Nephron progenitor cell (in vitro differentiated cells): ENCODE measurements around the gene CERS6.

Experiments used
- DNase-seq: peaks from one replicate; pipeline ENCODE4 v3.0.0; 2021
- H3K27ac Mint-ChIP-seq: 2 replicates; pipeline ENCODE4 v1.8.0; 2021; ENCODE audit warnings: mild to moderate bottlenecking, moderate library complexity, mixed read lengths
- H3K27me3 Mint-ChIP-seq: 2 replicates; pipeline ENCODE4 v1.8.0; 2021; ENCODE audit warnings: mild to moderate bottlenecking, low read depth, mixed read lengths; ENCODE audit not compliant: poor library complexity
- H3K36me3 Mint-ChIP-seq: 2 replicates; pipeline ENCODE4 v1.8.0; 2021; ENCODE audit warnings: low read depth, mixed read lengths
- H3K4me1 Mint-ChIP-seq: 2 replicates; pipeline ENCODE4 v1.8.0; 2021; ENCODE audit warnings: mixed read lengths
- H3K4me3 Mint-ChIP-seq: 2 replicates; pipeline ENCODE4 v1.8.0; 2021; ENCODE audit warnings: mild to moderate bottlenecking, moderate library complexity, mixed read lengths
- H3K9me3 Mint-ChIP-seq: 2 replicates; pipeline ENCODE4 v1.8.0; 2021; ENCODE audit warnings: mild to moderate bottlenecking, moderate library complexity, mixed read lengths
- CTCF ChIP-seq: fragments of 200-600 bp; sonication (generic); IDR thresholded peaks from 2 replicates; pipeline ENCODE4 v1.5.0; 2021; ENCODE audit warnings: antibody characterized with exemption

The CERS6 gene

DNA sequence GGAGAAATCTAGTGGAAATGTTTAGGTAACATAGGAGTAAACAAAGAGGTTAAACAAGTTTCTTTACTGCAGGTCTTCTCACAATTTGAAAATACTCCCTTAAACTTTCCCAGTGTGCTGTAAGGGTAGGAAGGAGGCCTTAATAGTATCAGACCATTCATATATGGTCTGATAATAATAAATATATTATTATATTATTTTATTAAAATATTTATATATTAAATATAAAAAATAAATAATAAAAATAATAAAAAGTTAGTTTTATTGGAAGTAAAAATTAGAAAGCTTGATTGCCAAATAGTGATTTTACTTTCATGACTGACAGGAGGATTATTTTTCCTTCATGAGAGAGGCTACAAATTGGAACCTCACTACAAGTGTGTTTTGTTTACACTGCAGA, 353.5 kb downstream of the CERS6 start:
- Mint-ChIP-seq H3K27me3 (peaks cover 2% of the 10 kb centered on the region), H3K4me1 (peaks cover 39% of the 10 kb centered on the region), H3K36me3 (no peaks in the 10 kb centered on the region), H3K4me3 (no peak overlapping the region), H3K9me3 (no peaks in the 10 kb centered on the region), H3K27ac (no peak overlapping the region)
- TF ChIP-seq CTCF = no peak
- no peak for DNase-seq

DNA sequence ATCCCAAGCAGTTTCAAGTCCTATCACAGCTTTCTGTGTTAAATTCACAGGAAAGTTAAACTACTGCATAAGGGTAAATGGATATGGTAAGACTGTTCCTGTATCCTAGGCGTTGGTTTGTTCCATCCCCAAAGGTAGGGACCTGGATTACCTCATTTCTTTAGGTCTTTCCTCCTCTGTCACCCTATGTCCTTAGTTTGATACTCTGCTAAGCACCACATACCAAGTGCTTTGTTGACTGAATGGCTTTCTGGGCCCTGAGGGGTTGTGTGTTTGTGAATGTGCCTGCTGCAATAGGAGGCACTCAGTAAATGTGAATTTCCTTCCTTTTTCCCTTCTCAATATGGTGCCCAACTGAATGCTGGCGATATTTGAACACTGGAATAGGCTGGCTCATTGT, 354.2 kb downstream of the CERS6 start:
- Mint-ChIP-seq H3K4me1 (peaks cover 39% of the 10 kb centered on the region), H3K27me3 (peaks cover 2% of the 10 kb centered on the region), H3K4me3 (no peak overlapping the region)

DNA sequence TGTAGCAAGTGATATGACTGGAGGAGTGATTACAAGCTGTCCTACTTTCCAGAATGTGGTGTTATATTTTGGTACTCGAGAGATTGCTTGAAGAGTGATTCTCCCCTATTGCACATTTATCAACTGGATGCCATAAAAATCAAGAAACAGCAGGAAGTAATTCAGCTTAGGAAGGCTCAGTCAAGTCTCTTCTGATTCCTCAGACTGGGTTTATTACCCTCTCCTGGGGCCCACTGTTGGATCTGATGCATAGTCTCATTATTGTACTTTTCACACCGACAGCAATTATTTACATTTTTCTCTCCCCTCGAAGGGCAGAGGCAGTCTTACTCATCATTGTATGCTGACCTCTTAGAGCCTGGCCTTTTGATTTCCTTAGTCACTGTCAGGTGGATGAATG, 355.6 kb downstream of the CERS6 start:
- H3K9me3 Mint-ChIP-seq = no peaks in the 10 kb centered on the region
- H3K27ac Mint-ChIP-seq = no peak overlapping the region
- H3K4me3 Mint-ChIP-seq = no peak overlapping the region
- H3K4me1 Mint-ChIP-seq = peaks cover 53% of the 10 kb centered on the region
- no peak for TF ChIP-seq CTCF
- H3K27me3 Mint-ChIP-seq = peaks cover 2% of the 10 kb centered on the region
- no peak for DNase-seq
- no peaks in the 10 kb centered on the region for H3K36me3 Mint-ChIP-seq

More for the DNA sequence above, 354.2 kb downstream of the CERS6 start:
- no peak for DNase-seq
- no peak for TF ChIP-seq CTCF
- Mint-ChIP-seq H3K36me3 (no peaks in the 10 kb centered on the region), H3K9me3 (no peaks in the 10 kb centered on the region), H3K27ac (no peak overlapping the region)

DNA sequence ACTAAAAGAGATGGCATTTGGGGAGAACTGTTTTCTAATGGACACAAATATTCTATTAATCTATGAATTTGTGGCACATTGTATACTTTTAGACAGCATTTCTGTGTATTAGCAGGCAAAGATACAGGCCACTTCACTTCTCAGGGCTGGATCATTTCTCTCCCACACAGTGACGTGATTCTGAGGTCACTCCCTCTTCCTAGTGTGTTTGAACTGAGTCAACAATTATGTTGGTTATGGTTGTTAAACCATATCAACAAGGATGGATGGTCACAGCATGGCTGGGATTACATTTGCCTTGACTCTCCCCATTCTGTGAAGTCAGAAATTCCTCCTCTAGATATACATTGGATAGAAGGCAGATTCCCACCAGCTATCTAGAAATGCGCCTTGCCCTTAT, 358.0 kb downstream of the CERS6 start:
- Mint-ChIP-seq H3K4me1 (peaks cover 52% of the 10 kb centered on the region), H3K27ac (no peak overlapping the region), H3K27me3 (peaks cover 4% of the 10 kb centered on the region), H3K36me3 (no peaks in the 10 kb centered on the region), H3K4me3 (no peak overlapping the region), H3K9me3 (no peaks in the 10 kb centered on the region)
- no peak for TF ChIP-seq CTCF
- DNase-seq = no peak

- Mint-ChIP-seq H3K4me1 (peaks cover 51% of the 10 kb centered on the region), H3K4me3 (no peak overlapping the region), H3K27ac (no peak overlapping the region), H3K27me3 (peaks cover 4% of the 10 kb centered on the region), H3K9me3 (no peaks in the 10 kb centered on the region), H3K36me3 (no peaks in the 10 kb centered on the region)
- DNase-seq = no peak
- no peak for TF ChIP-seq CTCF
Observed at GRCh38 chr2:168814939-168815907, 359.2 kb downstream of the CERS6 start.

- DNase-seq = no peak
- no peaks in the 10 kb centered on the region for H3K36me3 Mint-ChIP-seq
- peaks cover 4% of the 10 kb centered on the region for H3K27me3 Mint-ChIP-seq
- no peaks in the 10 kb centered on the region for H3K9me3 Mint-ChIP-seq
- H3K4me1 Mint-ChIP-seq = peaks cover 44% of the 10 kb centered on the region
- no peak overlapping the region for H3K4me3 Mint-ChIP-seq
- TF ChIP-seq CTCF = no peak
- H3K27ac Mint-ChIP-seq = no peak overlapping the region
Observed at GRCh38 chr2:168816369-168816768, 360.3 kb downstream of the CERS6 start.
